8988T (cell line): Measurements from ENCODE around the gene SPEF2.

Experiments used
- DNase-seq: peaks from one replicate; pipeline ENCODE4 v3.0.0; 2011

SPEF2 gene

GRCh38 chr5:35860686-35861085 is 243.0 kb downstream of the SPEF2 start:
- no peak for DNase-seq

- DNase-seq: no peak
Measured at GRCh38 chr5:35861718-35862117, 244.1 kb downstream of the SPEF2 start.

DNA sequence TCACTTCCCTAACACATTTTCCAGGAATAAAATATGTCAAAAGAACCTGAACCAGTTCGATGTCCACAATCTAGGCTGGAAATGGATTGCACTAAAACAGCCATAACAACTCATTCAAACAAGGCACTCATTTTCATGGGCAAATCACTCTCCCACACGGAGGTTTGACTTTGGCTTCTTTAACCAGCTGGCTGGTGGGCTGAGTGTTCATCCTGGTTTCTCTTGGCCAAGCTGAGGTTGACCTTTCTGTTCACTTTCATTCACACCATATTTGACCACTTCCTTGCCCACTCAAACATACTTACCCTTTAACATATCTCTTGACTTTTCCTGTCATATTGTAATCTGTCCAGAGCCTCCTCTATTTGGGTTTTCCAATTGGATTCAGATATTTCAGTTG is 244.5 kb downstream of the SPEF2 start:
- DNase-seq: no peak

GRCh38 chr5:35863159-35863558 is 245.5 kb downstream of the SPEF2 start:
- no peak for DNase-seq
